HCT116 (cell line): ENCODE data around the gene ABCD1.

ENCODE experiments used
- ATF3 ChIP-seq: IDR thresholded peaks from 2 replicates; pipeline ENCODE4 v1.6.1; 2012
- CEBPB ChIP-seq: IDR thresholded peaks from 2 replicates; pipeline ENCODE4 v1.6.1; 2012; ENCODE audit warnings: low read depth
- CTCF ChIP-seq, 3 experiments: fragments of 200-600 bp in 1 of 3; sonication (generic) in 1 of 3; IDR thresholded peaks in 2 of 3; conservative IDR thresholded peaks in 1 of 3; 2 replicates each; pipeline ENCODE4 v1.5.1; 2012 to 2017; ENCODE audit warnings: low read depth in 2 of 3, low read length in 2 of 3, antibody characterized with exemption in 1 of 3, borderline replicate concordance in 1 of 3, control low read depth in 1 of 3, mild to moderate bottlenecking in 1 of 3, mixed read lengths in 1 of 3, mixed run types in 1 of 3, moderate library complexity in 1 of 3; ENCODE audit not compliant: insufficient read depth in 1 of 3
- EGR1 ChIP-seq: IDR thresholded peaks from 2 replicates; pipeline ENCODE4 v1.6.1; 2012; ENCODE audit warnings: low read depth
- EZH2 ChIP-seq: fragments of 200-600 bp; sonication (generic); IDR thresholded peaks from 2 replicates; pipeline ENCODE4 v1.6.1; 2017; ENCODE audit warnings: antibody characterized with exemption, mixed run types
- FOSL1 ChIP-seq: IDR thresholded peaks from 2 replicates; pipeline ENCODE4 v1.6.1; 2012; ENCODE audit warnings: low read depth
- JUND ChIP-seq: IDR thresholded peaks from 2 replicates; pipeline ENCODE4 v1.6.1; 2012
- POLR2A ChIP-seq: IDR thresholded peaks from 2 replicates; pipeline ENCODE4 v1.7.0; 2011; ENCODE audit warnings: borderline replicate concordance; ENCODE audit not compliant: insufficient read depth, insufficient read length; ENCODE audit errors: extremely low read depth
- RAD21 ChIP-seq: IDR thresholded peaks from 2 replicates; pipeline ENCODE4 v1.6.1; 2012; ENCODE audit warnings: low read depth, mild to moderate bottlenecking
- REST ChIP-seq: IDR thresholded peaks from 2 replicates; pipeline ENCODE4 v1.6.1; 2012; ENCODE audit warnings: low read depth
- SP1 ChIP-seq: IDR thresholded peaks from 2 replicates; pipeline ENCODE4 v1.6.1; 2012; ENCODE audit warnings: low read depth
- SRF ChIP-seq: IDR thresholded peaks from 2 replicates; pipeline ENCODE4 v1.6.1; 2012; ENCODE audit warnings: low read depth
- YY1 ChIP-seq: IDR thresholded peaks from 2 replicates; pipeline ENCODE4 v1.6.1; 2011; ENCODE audit warnings: low read length, low read depth, moderate library complexity, mild to moderate bottlenecking; ENCODE audit not compliant: insufficient replicate concordance; ENCODE audit errors: extremely low read depth

GRCh38 chrX:153688911-153689590 lies 35.6 kb upstream of the ABCD1 start:
- TF ChIP-seq SP1 (no peak), RAD21 (no peak), FOSL1 (no peak), CTCF (IDR thresholded peaks at IDR 0.05 in 2 of 3, conservative IDR thresholded peaks at IDR 0.05 in 1 of 3; ENCODE audit: borderline replicate concordance in 1 of 3, insufficient read depth in 1 of 3, low read depth in 2 of 3, low read length in 2 of 3) (no peak), SRF (no peak), CEBPB (no peak), POLR2A (no peak), YY1 (no peak), JUND (no peak), REST (no peak), ATF3 (no peak), EZH2 (no peak), EGR1 (no peak)
